Measurements from ENCODE around the gene SEC16A.
"Not testable (repeated sequence)": the region's sequence is repeated elsewhere in the genome, so short reads cannot be mapped to it uniquely, and the experiment has no call there.

Gene SEC16A

DNA sequence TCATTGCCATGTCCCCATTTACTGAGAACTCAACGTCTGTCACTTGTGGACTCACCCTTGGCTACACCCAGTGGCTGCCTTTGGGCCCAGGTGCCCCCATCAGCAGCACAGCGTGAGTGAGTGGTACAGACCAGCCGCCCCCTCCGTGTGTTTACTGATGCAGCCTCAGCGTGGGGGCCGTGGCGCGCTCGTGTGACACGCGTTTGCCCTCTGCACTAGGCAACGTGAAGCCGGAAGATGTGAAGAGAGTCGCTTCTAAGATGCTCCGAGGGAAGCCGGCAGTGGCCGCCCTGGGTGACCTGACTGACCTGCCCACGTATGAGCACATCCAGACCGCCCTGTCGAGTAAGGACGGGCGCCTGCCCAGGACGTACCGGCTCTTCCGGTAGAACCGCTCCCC lies 60.0 kb downstream of the SEC16A start:
- DNase-seq, result no peak

DNA sequence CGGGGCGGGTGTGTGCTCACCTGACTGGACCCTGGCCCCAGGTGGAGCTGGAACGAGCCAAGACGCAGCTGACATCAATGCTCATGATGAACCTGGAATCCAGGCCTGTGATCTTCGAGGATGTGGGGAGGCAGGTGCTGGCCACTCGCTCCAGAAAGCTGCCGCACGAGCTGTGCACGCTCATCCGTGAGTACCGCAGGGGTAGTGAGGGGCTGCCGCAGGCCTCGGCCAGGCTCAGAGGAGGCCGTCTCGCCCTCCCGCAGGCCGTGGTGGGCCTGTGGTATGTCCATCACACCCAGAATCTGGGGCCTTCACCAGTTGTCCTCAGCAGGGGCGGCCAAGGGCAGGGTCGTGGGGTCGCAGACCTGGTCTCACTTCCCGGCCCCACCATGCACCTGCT lies 61.0 kb downstream of the SEC16A start:
- DNase-seq, result no peak

DNA sequence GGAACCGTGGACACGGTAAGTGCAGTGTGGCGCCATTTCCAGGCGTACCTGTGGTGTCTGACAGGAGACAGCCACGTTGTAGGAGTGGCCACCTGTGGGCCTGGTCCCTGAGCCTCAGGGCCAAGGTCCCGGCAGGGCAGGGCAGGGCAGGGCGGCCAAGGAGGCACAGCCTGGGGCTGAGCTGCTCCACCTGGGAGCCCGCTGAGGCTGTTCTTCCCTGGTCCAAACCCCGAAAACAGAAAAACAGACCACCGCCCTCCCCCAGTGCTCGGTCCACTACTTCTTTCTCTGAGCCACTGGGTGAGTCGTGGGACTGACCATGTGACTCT lies 63.8 kb downstream of the SEC16A start:
- DNase-seq, result no peak

DNA sequence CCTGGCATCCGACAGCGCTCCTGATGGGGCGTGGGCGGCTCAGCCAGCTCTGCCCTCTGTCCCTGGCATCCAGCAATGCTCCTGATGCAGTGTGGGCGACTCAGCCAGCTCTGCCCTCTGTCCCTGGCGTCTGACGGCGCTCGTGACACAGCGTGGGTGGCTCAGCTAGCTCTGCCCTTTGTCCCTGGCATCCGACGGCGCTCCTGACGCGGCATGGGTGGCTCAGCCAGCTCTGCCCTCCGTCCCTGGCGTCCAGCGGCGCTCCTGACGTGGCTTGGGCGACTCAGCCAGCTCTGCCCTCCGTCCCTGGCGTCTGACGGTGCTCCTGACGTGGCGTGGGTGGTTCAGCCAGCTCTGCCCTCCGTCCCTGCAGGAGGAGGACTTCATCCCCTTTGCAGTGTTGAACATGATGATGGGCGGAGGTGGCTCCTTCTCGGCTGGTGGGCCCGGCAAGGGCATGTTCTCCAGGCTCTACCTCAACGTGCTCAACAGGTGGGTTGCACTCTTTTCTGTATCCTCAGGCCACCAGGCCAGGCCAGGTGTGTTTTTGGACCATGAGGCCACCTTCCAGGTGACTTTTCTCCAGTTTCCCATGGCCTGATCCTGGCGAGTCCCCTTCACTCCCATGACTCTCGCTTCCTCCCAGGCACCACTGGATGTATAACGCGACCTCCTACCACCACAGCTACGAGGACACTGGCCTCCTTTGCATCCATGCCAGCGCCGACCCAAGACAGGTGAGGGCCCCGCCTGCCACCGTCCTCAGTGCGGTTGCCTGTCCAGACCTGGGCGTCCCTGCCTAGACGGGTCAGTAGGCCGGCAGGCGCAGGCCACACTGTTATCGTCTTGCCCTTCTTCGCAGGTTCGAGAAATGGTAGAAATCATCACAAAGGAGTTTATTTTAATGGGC lies 64.4 kb downstream of the SEC16A start:
- DNase-seq, result no peak

DNA sequence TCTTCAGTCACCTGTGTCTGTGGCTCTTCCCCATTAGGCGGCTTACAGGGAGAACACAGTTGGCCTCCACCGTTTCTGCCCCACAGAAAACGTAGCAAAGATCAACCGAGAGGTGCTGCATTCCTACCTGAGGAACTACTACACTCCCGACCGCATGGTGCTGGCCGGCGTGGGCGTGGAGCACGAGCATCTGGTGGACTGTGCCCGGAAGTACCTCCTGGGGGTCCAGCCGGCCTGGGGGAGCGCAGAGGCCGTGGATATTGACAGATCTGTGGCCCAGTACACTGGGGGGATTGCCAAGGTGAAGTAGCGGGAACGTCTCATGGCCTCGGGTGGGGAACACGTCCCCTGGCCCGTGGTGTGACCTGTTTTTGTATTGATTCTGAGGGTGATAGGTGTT lies 65.9 kb downstream of the SEC16A start:
- no peak for DNase-seq

DNA sequence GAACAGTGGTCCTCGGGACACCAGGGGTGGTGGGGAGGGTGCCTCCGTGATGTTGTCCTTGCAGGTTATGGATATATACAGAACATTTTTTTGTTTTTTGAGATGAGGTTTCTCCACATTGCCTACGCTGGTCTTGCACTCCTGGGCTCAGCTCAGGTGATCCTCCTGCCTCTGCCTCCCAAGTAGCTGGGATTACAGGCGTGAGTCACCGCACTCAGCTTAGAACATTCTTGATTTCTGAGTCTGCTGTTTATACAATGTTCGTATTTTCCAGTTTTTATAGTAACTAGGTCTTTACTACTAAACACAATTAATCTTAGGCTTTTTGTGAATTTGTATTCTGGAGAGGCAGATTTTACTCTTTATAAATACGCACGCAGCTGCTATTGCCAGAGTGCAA lies 66.4 kb downstream of the SEC16A start:
- DNase-seq, result no peak

DNA sequence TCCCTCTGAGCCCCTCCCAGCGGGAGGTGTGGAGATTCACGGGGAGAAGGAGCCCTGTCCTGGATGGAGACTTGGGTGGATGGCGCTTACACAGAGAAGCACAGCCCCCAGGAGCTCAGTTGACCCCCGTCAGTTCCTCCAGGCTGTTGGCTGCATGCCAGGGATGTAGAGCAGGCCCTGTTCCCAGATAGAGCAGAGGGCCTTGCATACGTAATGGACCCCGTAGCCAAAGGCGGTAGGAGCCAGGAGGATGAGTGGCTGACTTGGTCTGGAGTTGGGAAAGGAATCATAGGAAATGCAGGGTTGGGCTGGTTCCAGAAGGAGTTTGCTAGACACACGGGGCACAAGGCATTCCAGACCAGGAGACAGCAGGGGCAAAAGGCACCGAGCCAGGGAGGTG lies 69.9 kb downstream of the SEC16A start:
- no peak for DNase-seq

DNA sequence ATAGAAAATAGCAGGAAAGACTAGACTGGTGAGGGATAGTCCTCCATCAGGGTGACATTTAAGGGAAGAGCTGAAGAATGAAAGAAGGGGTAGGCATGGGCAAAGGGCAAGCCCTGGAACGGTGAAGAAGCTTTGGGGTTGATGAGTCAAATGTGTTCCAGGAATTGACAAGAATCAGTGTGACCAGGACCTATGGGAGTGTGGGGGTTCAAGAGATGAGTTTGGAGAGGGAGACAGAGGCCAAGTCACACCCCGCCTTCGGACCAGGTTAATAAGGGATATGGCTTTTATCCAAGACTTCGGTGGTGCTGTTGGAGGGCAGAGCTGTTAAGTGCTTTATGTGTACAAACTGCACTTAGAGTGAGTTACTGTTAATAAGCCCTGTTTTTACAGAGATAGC lies 71.5 kb downstream of the SEC16A start:
- DNase-seq, result no peak

DNA sequence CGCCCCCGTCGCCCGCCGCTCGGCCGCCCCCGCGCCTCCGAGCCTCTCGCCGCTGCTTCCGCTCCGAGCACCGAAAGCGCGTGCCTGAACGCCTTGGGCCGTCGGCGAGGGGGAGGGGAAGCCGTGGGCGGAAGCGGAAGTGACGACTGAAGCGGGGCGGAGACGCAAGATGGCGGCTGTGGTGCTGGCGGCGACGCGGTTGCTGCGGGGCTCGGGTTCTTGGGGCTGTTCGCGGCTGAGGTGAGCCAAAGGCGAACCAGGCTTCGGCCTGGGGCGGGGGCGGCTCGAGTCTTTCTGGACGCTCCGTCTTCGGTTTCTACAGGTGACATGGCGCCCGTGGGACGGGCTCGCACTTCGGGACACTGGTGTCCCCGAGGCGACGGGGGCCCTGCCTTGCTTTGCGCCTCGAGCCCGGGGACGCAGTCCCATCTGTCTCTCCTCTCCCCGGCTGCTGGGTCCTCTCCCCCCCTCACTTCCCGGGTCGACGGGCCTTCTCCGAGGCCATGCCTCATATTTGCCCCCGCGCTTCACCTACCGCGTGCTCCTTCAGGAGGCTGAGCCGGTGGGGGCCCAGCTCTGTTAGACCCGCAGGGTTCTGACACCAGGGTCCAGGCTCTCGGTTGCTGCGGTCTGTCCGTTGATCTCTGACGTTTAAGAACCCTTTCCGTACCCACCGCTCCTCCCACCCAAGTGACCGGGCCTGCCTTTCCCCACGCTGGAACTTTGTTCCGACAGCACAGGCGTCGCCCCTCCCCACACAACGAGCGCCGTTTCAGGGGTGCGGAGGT lies 72.1 kb downstream of the SEC16A start, which contains the start of the genes ENTR1 and PMPCA:
Gene ENTR1, minus strand, starts transcription at position 115 of the 788 bp plus-strand sequence. CDS start 217 bp downstream, outside the sequence.
Gene PMPCA, plus strand, starts transcription at position 159 of the 788 bp plus-strand sequence. Its CDS starts 11 bp downstream, at position 170.
- peak; percentile 66 for DNase-seq

DNA sequence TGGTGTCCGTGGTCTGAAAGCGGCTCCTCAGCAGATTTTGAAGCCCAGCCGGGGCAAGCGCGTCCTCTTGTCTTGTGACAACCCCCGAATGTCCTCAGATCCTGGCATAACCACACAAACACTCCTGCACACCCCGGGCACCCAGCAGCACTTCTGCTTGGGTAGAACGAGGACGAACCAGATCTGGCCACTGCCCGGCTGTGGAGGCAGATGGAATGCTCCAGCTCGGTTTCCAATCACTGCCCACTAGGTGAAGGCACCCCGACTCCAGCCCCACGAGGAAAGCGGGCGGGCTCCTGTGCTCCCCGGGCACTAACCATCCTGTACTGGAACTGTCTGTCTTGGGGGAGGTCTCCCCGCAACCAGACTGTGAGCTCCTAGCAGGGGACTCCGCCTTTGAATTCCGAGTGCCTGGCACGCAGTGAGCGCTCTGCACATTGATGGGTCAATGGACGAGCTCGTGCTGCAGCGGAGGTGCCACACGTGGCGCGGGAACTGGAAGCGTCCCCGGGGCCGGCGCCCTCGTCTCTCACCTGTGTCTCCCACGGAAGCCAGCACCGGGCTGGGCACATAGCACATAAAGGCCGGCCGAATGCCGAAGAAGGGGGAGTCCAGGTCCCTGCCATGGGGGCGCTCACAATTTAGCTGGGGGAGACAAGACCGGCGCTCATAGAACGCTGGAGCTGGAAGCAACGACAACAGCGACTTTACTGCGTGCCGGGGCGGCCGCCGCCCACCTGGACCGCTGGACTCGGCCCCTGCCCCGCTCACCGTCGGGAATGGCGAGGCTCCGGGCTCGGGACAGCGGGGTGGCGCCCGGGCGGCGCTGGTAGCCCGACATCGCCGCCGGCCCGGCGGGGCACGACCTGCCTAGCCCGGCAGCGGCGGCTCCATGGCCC lies 73.0 kb downstream of the SEC16A start:
- peak; percentile 25 for DNase-seq

DNA sequence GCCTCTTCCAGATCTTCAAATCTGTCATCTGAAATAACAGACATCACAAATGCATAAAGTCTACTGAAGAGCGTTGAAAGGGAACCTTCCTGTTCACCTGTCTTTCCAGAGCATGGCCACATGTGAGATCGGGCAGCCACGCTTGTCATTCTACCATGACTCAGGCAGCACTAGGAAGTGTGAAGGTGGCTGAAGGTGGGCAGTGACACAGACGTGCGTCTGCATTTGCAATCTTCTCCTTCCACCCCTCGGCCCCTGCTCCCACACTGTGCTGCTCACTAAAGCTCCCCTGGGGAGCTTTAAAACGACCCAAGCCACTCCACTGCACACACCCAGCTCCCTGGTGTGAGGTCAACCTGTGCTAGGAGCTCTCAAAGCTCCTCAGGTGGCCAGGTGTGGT lies 74.9 kb downstream of the SEC16A start:
- DNase-seq, result no peak

DNA sequence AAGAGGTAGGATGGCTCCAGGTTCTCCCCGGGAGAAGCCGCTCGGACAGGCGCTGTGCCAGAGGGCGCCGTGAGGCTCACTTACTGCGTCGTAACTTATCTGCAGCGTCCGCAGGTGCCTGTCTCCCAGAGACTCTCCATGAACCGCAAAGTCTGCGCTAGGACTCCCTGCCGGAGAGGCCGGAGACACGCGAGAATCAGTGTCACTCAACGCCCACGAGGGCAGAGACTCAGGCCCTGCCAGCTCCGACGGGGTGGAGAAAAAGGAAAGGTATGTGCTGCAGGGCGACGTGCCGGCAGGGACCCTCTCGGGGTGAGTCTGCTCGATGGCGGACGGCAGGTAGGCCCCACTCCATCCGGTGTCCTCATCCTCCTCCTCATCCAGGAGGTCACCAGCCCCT lies 75.8 kb downstream of the SEC16A start:
- DNase-seq, result not testable (repeated sequence)

DNA sequence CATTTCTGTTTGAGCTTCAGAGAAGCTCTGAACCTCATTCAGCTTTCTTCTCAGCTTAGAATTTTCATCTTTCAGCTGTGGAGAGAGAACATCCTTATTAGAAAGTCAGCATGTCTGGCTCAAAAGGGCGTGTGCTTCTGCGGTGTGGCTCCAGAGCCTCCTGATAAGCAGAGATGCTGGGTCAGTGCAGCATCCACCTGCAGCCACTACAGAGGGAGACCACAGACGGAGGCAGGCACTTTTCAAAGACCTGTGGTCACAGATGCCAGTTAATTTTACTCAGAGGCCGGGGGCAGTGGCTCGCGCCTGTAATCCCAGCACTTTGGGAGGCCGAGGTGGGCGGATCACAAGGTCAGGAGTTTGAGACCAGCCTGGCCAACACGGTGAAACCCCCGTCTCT lies 76.9 kb downstream of the SEC16A start:
- DNase-seq, result not testable (repeated sequence)

DNA sequence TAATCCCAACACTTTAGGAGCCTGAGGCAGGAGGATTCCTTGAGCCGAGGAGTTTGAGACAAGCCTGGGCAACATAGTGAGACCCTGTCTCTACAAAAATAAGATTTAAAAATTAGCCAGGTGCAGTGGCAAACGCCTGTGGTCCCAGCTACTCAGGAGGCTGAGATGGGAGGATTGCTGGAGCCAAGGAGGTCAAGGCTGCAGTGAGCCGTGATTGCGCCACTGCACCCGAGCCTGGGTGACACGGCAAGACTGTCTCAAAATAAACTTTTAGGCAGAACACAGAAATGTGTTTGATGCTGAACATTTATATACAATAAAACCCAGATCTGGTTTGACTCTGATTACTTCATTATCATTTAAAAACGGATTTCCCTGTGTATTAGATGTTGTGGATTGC lies 77.4 kb downstream of the SEC16A start:
- no peak for DNase-seq

DNA sequence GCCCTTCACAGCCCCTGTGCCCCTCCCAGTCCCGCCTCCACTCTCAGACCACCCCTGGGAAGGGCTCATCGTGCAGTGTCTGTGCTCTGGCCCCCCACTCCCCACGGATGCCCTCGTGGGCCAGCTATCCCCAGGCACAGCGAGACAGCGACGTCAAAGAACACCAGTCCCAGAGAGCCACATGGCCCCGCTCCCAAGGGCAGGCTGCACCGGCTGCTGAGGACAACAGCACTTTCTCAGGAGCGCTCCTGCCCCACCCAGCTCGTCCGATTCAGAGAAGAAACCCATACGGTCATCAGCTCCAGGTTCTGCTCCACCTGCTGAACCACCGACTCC lies 78.1 kb downstream of the SEC16A start:
- no peak for DNase-seq

DNA sequence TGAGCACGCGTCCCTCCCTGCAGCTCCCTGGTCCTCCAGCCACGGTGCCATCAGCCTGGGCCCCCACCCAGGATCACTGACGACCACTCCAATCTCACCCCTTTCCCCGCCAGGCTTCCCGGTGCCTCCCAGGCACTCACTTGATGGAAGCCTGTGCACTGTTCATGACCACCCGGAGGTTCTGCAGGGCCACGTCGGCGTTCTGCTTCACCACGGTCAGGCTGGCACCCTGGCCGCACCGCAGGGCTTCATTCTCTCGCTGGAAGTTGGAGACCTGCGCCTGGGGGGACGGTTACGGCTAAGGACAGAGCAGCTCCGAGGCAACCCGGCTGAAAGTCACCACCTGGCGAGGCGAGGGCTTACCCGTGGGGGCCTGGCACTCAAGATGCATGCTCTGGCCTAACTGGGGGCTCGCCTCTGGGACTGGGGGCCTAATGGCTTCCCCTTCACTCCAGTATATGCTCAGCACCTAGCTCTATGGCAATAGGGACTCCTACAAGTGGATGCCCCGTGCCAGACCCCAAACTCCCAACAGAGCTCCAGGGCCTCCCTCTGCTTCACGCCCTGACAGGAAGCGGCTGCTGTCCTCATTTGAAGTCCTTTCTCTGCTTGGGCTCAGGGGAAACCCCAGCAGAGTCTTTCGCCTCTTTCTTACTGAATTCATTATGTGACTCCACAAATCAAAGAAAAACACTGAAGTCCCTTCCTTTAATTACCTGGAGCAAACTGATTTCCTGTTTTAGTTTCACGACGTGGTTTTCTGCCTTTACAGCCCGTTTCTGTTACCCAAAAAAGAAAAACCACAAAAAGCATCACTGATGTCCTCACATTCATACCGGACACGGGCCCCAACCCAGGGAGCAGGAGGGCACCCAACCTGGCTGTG lies 78.7 kb downstream of the SEC16A start:
- DNase-seq, result no peak

DNA sequence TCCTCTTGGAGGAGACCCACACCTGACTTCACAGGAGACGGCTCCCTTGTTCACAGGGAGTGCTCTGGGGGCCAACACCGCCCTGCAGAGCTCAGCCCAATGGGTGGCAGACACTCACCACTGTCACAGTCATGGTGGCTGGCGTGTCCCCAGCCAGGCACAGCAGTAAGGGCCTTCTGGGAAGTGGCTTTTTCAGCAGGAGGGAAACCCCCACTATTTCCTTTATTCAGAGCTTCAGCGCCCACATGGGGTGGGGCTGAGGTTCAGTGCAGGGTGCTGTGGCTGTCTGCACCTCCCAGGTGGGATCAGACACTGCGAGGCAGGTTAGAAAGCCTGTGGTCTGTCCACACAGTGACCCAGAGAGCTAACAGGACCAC lies 79.3 kb downstream of the SEC16A start:
- no peak for DNase-seq

DNA sequence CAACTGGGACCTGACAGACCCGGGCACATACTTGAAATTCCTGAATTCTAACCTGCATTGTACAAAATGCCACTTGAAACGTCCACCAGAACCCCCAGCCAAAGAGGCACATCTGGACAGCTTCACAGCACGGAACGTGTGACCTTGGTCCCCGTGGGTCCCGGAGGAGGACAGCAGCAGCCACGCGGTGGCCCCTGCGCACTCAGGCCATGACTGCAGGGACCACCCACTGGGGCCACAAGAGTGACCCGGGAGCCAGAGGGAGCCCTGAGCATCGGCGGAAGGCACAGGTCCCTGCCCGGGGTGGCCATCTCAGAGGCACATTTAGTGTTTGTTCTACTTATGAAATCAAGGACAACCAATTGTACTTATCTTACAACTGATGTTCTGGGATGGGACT lies 80.8 kb downstream of the SEC16A start:
- no peak for DNase-seq

DNA sequence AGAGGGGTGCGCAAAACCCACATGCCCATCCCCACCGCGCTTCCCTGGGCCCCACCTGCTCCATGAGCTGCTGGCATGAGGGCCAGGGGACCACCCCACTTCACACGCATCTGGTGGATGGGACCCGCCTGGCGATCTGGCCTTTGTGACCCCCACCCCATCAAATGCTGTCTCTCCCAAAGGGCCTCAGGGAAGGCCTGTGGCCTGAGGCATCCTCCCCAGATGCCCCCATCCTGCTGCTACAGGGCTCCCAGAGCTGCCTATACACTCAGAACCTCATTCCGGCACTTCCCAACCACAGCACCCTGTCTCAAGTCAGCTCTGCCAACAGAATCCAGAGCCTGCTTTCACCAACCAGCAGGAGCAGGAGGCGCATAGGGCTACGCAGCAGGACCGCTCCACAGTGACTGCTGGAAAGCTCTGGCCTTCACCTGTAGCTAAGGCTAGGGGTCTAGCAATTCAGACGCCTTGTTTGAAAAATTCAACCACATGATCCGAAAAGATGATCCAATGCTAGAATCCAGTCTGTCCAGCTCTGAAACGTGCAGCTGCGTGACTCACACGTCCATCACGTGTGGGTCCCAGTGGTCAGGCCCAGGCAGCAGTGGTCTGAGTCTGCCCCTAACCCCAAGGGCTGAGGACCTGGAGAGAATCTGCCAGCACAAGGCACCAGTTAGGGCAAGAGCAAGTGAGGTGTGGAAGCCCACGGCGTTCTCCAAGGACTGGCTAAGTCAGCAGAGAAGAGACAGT lies 81.5 kb downstream of the SEC16A start:
- no peak for DNase-seq

DNA sequence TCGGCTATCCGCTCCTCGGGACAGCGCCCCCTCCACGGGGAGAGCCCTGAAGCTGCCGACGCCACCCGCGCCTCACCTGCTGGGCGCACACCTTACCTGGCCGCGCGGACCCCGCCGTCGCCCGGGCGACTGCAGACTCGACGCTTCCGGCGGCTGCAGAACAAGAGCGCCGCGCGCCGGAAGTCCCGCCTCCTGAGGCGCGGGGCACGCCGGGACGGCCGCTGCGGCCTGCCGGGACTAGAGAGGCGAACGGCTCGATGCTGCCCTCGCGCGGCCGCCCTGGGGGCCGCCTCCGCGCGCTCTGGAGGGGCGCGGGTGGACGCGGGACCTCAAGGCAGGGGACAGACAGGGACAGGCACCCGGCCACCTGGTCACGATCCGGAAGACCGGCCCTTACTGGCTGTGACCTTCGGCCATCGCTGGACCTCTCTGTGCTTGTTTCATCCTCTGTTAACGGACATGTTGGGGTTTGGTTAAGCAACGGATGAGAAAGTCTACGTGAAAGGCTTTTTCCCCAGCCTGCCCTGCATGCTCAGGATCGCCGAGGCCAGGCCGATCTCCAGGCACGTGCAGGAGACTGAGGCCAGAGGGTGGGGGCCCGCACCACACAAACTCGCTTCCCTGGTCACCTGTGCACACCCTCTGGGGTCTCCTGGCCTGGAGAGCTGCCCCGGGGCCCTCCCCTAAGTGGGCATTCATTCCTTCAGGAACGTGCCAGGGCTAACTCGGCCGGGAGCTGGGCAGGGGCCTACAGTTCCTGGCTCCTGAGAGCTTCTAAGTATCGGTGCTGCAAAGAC lies 82.6 kb downstream of the SEC16A start, which contains the start of gene SNAPC4:
Gene SNAPC4, minus strand, starts transcription at position 133 of the 797 bp plus-strand sequence. CDS start 1,742 bp downstream, outside the sequence.
- DNase-seq, result peak; percentile 94
